ENCODE measurements around the gene CALML6. TPM values are rescaled to one million over a fixed set of nuclear protein-coding genes. Genes with fewer than 3 reads are reported as not detected.

The CALML6 gene
- total RNA-seq, 2 donors from 2014 or later: not detected

- TF ChIP-seq CTCF (IDR thresholded peaks at IDR 0.05): no peak
- peaks cover 0 to 8% of the 10 kb centered on the region in 2 donors for H3K4me1 ChIP-seq (ENCODE audit: control insufficient read depth in 1 of 2, low read depth in 2 of 2)
- H3K27ac ChIP-seq: no peak overlapping the region
- no peaks in the 10 kb centered on the region for H3K9me3 ChIP-seq
- no peak for ATAC-seq (ENCODE audit: insufficient number of reproducible peaks, low FRiP score, low read depth)
- no peaks in the 10 kb centered on the region for H3K36me3 ChIP-seq
- H3K4me3 ChIP-seq: no peak overlapping the region
- no peak for DNase-seq (ENCODE audit: low spot score)
- no peaks in the 10 kb centered on the region for H3K27me3 ChIP-seq (replicated peaks; ENCODE audit: insufficient read depth)
Observed at GRCh38 chr1:1922956-1923833, 8.1 kb downstream of the CALML6 start.

DNA sequence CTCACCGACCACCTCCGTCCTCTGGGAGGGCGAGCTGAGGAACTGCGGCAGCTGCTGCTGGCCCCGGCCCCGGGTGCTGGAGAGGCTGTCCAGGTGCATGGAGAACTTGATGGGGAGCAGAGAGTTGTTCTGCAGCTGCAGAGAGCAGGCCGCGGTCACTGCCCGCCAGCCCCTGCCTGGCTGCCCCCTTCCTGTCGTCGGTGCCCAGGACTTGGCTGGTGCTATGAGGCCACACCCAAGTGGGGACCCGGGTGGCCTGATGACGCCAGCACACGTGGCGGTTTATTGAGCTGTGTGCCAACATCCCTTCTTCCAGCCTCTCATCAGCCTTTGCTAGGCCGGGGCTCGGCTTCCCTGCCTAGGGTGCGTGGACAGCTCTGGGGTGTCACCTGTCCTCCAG, 9.3 kb downstream of the CALML6 start:
- H3K4me1 ChIP-seq (ENCODE audit: control insufficient read depth in 1 of 2, low read depth in 2 of 2): no peaks in the 10 kb centered on the region
- ATAC-seq (ENCODE audit: insufficient number of reproducible peaks, low FRiP score, low read depth) (no peak), DNase-seq (ENCODE audit: low spot score) (no peak)
- no peak overlapping the region for H3K4me3 ChIP-seq
- no peak overlapping the region for H3K27ac ChIP-seq
- no peaks in the 10 kb centered on the region for H3K27me3 ChIP-seq (replicated peaks; ENCODE audit: insufficient read depth)
- no peaks in the 10 kb centered on the region for H3K9me3 ChIP-seq
- no peaks in the 10 kb centered on the region for H3K36me3 ChIP-seq
- no peak for TF ChIP-seq CTCF (IDR thresholded peaks at IDR 0.05)

- no peak for ATAC-seq (ENCODE audit: insufficient number of reproducible peaks, low FRiP score, low read depth)
- no peaks in the 10 kb centered on the region for H3K27me3 ChIP-seq (replicated peaks; ENCODE audit: insufficient read depth)
- no peak for DNase-seq (ENCODE audit: low spot score)
- H3K36me3 ChIP-seq: no peaks in the 10 kb centered on the region
- H3K4me1 ChIP-seq (ENCODE audit: control insufficient read depth in 1 of 2, low read depth in 2 of 2): no peaks in the 10 kb centered on the region
- TF ChIP-seq CTCF (IDR thresholded peaks at IDR 0.05): no peak
- H3K27ac ChIP-seq: no peak overlapping the region
- H3K4me3 ChIP-seq: no peak overlapping the region
- H3K9me3 ChIP-seq: no peaks in the 10 kb centered on the region
Observed at GRCh38 chr1:1924849-1925248, 9.8 kb downstream of the CALML6 start.

GRCh38 chr1:1925437-1926345, 10.6 kb downstream of the CALML6 start:
- Histone ChIP-seq H3K27me3 (replicated peaks; ENCODE audit: insufficient read depth) (no peaks in the 10 kb centered on the region), H3K27ac (no peak overlapping the region), H3K36me3 (no peaks in the 10 kb centered on the region), H3K9me3 (no peaks in the 10 kb centered on the region), H3K4me1 (ENCODE audit: control insufficient read depth in 1 of 2, low read depth in 2 of 2) (no peaks in the 10 kb centered on the region), H3K4me3 (no peak overlapping the region)
- DNase-seq (ENCODE audit: low spot score): no peak
- ATAC-seq (ENCODE audit: insufficient number of reproducible peaks, low FRiP score, low read depth): no peak
- TF ChIP-seq CTCF (IDR thresholded peaks at IDR 0.05): no peak

- TF ChIP-seq CTCF (IDR thresholded peaks at IDR 0.05): no peak
- Histone ChIP-seq H3K27ac (no peak overlapping the region), H3K9me3 (no peaks in the 10 kb centered on the region), H3K4me1 (ENCODE audit: control insufficient read depth in 1 of 2, low read depth in 2 of 2) (no peaks in the 10 kb centered on the region), H3K36me3 (no peaks in the 10 kb centered on the region), H3K4me3 (no peak overlapping the region), H3K27me3 (replicated peaks; ENCODE audit: insufficient read depth) (no peaks in the 10 kb centered on the region)
- DNase-seq (ENCODE audit: low spot score) (no peak), ATAC-seq (ENCODE audit: insufficient number of reproducible peaks, low FRiP score, low read depth) (no peak)
Observed at GRCh38 chr1:1926346-1926811, 11.3 kb downstream of the CALML6 start.

Measured in thoracic aorta (tissue), 2 donors.